GM19328 (cell line): Measurements from ENCODE around the gene NFIX.
"Not testable (repeated sequence)": the region's sequence is repeated elsewhere in the genome, so short reads cannot be mapped to it uniquely, and the experiment has no call there.

Experiments
- ATAC-seq: cut with Tn5 transposase; IDR thresholded peaks from one replicate; pipeline ENCODE4 v1.9.1; 2021; ENCODE audit warnings: mild to moderate bottlenecking, moderate library complexity; ENCODE audit not compliant: unreplicated experiment

Gene NFIX

DNA sequence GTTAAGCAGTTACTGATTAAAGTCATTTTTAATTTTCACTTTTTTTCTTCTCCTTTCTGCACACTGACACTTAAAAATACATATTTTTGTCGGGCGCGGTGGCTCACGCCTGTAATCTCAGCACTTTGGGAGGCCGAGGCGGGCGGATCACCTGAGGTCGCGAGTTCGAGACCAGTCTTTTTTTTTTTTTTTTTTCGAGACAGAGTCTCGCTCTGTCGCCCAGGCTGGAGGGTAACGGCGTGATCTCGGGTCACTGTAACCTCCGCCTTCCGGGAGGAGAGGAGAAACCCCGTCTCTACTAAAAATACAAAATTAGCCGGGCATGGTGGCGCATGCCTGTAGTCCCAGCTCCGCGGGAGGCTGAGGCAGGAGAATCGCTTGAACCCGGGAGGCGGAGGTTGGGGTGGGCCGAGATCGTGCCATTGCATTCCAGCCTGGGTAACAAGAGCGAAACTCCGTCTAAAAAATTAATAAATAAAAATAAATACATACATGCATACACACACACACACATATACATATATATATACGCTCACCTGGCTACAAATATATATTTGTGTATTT lies 37.8 kb upstream of the NFIX start:
- ATAC-seq: not testable (repeated sequence)

DNA sequence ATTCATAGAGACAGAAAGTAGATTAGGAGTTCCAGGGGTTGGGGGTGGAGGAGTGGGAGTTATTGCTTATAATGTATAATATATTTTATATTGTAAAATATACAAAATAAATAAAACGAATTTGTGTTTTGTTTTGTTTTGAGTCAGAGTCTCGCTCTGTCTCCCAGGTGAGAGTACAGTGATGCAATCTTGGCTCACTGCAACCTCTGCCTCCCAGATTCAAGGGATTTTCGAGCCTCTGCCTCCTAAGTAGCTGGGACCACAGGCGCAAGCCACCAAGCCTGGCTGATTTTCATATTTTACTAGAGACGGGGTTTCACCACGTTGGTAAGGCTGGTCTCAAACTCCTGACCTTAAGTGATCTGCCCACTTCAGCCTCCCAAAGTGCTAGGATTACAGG lies 35.8 kb upstream of the NFIX start:
- ATAC-seq: no peak

- ATAC-seq: no peak
These were observed 30.1 kb upstream of the NFIX start for GRCh38 chr19:12965017-12965811.

GRCh38 chr19:12965812-12966135 lies 29.5 kb upstream of the NFIX start:
- ATAC-seq: no peak

GRCh38 chr19:12967907-12968306 lies 27.4 kb upstream of the NFIX start:
- ATAC-seq: no peak

DNA sequence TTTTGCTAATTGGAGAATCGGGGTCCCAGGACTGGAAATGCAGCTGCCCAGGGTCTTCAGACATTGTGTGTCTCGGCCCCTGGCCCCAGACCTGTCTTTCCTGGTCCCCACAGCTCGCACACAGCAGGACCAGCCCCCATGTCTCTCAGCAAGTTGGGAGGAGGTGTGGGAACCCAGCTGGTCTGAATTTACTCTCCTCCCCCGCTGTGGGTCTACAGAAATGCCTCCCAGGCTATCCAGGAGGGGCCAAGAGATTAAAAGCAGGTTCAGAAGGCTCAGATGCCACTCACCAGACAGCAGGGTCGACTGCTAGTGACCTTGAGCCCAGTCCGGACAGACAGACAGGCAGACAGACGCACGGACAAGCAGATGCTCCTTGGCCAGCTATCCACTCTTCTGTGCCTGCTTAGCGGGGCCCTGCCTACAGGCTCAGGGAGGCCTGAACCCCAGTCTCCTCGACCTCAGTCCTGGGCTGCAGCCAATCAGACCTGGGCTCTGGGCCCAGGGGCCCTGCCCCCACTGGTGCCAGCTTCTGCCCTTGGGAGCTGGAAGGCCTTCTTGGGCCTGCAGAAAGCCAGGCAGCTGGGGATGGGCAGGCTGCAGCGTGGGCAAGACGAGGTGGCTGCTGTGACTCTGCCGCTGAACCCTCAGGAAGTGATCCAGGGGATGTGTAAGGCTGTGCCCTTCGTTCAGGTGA lies 25.8 kb upstream of the NFIX start, which contains the start of gene DAND5:
Gene DAND5, plus strand, starts transcription at position 285 of the 697 bp plus-strand sequence. Its CDS starts 85 bp downstream, at position 370.
- no peak for ATAC-seq

DNA sequence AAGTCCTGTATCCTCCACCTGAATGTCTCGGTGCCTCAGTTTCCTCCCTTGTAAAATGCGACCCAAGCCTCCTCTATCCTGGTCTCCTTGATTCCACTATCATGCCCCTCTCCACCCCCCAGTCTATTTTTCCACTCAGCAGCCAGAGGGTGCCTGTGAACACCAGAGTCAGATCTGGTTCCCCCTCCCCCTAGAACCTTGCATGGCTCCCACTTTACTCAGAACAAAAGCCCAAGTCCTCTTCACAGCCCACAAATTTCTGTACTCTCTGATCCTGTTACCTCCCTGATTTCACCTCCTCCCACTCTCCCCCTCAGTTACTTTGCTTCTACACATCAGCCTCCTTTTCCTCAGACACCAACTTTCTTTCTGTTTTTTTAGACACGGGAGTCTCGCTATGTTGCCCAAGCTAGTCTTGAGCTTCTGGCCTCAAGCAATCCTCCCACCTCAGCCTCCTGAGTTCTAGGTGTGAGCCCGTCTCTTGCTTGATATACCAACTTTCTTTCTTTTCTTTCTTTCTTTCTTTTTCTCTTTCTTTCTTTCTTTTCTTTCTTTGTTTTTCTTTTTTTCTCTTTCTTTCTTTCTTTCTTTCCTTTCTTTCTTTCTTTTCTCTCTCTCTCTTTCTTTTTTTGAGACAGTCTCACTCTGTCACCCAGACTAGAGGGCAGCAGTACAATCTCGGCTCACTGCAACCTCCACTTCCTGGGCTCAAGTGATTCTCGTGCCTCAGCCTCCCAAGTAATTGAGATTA lies 25.0 kb upstream of the NFIX start:
- ATAC-seq: no peak

GRCh38 chr19:12973236-12973635 lies 22.0 kb upstream of the NFIX start:
- ATAC-seq: no peak

DNA sequence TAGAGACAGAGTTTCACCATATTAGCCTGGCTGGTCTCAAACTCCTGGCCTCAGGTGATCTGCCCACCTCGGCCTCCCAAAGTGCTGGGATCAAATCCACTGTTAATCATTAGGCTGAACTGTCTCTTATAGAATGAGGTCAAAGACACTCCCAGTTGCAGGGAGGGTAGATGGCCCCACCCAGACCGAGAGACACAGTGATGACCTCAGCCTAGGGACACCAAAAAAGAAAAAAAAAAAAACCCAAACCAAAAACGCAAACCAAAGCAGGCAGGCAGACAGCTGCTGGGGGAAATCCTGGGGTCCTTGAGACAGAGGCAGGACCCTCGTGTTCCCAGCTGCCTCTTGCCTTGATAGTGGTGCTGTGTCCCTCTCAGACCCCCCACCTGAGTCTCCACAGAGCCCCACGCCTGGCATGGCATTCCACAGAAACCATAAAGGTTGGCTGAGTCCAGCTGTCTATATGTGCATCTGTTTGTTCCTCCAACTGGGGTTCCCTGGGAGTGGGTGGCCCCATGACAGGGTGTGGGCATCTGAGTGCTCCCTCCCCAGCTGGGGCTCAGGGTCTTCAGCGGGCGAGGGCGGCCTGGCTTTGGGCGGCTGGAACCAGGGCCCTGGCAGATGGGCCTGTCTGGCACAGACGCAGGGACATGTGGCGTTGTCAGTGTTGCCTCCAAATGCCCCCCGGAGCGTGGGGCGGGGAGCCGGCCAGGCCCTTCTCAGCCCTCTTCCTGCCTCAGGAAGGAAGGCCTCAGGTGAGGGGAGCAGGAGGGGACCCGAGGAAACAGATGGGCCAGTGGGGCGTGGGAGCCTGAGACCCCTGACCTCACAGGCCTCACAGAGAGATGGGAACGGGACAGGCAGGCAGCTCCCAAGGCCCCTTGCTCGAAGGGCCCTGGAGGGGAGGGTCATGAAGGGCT lies 20.7 kb upstream of the NFIX start:
- no peak for ATAC-seq

- no peak for ATAC-seq
These were observed 20.0 kb upstream of the NFIX start for GRCh38 chr19:12975221-12975741.

GRCh38 chr19:12976109-12976508 lies 19.2 kb upstream of the NFIX start:
- not testable (repeated sequence) for ATAC-seq

DNA sequence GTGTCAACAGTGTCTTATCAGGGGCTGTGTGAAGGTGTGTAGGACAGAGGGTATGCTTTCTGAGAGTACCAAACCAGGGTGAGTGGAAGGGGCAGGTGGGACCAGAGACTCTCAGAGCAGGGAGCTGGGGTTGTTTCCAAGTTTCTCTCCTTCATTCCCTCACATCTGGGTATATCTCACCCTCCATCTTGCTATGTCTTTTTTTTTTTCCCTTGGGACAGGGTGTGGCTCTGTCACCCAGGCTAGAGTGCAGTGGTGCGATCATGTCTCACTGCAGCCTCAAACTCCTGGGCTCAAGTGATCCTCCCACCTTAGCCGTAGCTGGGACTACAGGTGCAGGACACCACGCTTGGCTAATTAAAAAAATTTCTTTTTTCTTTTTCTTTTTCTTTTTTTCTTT lies 15.3 kb upstream of the NFIX start:
- no peak for ATAC-seq

DNA sequence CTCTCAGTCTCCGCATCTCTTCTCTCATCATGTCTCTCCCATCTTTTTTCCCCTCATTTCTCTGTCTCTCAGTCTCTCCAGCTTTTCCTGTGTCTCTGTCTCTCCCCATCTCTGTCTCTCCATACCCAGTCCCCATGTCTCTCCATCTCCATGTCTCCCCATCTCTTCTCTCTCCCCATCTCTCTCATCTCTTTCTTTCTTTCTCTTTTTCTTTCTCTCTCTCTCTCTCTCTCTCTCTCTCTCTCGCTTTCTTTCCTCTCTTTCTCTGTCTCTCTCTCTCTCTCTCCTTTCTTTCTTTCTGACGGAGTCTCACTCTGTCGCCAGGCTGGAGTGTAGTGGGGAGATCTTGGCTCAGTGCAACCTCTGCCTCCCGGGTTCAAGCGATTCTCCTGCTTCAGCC lies 12.6 kb upstream of the NFIX start:
- no peak for ATAC-seq

GRCh38 chr19:12983091-12983490 lies 12.2 kb upstream of the NFIX start:
- no peak for ATAC-seq

DNA sequence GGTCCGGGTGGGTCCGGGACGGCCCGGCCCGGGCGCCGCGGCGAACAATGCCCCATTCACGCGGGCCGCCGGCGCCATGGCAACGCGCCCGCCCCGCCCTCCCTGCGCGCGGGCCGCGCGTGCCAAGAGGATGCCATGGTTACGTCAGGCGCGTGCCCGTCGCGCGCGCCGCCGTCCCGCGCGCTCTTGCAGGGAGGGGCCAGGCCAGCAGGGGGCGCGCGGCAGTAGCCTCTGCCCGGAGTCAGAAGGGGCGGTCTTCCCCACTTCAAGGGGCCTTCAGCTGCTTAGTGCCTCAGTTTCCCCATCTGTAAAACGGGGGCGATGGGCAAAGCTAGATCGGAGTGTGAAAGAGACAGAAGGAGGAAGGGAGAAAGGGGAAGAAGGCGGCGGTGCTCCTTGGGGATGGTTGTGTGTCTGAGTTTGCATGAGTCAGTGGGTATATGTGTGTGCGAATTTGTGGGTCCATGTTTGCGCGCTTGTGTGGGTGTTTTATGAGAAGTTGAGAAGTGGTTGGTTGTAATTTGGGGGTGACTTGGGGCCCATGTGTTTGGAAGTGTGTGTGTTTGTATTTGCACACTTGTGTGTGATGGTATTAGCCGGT lies 11.6 kb upstream of the NFIX start:
- ATAC-seq: no peak

DNA sequence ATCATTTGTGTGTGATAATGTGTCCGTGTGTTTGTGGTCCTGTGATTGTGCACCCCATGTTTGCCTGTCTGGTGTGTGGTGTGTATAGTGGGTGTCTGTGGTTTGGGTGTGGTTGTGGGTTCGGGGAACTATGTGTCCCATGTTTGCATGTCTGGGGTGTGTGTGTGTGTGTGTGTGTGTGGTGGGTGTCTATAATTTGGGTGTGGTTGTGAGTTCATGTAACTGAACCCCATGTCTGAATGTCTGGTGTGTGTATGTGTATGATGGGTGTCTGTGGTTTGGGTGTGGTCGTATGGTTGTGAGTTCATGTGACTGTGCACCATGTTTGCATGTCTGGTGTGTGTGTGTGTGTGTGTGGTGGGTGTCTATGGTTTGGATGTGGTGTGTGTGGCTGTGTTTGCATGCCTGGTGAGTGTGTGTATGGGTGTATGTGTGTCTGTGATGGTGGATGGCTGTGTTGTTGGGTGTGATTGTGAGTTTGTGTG lies 11.1 kb upstream of the NFIX start:
- ATAC-seq: no peak

- no peak for ATAC-seq
These were observed 10.6 kb upstream of the NFIX start for GRCh38 chr19:12984683-12985048.

- ATAC-seq: no peak
These were observed 10.1 kb upstream of the NFIX start for GRCh38 chr19:12985049-12985776.

- ATAC-seq: no peak
These were observed 8.5 kb upstream of the NFIX start for GRCh38 chr19:12986726-12987125.
